GM18507 (cell line): Measurements from ENCODE around the gene EPB41L5.
"Not testable (repeated sequence)": the region's sequence is repeated elsewhere in the genome, so short reads cannot be mapped to it uniquely, and the experiment has no call there.

ENCODE experiments used
- DNase-seq: peaks from one replicate; pipeline ENCODE4 v3.0.0; 2011; ENCODE audit warnings: low read depth; ENCODE audit not compliant: insufficient read length; ENCODE audit errors: extremely low spot score
- FAIRE-seq: peaks from 2 replicates; lab custom pipeline; 2011; peaks lifted over from hg19 to GRCh38; lab: Jason Lieb, UNC

EPB41L5 gene

GRCh38 chr2:120026890-120027289 lies 14.0 kb downstream of the EPB41L5 start:
- DNase-seq (no peak), FAIRE-seq (no peak)

- FAIRE-seq (no peak), DNase-seq (no peak)
These were observed 15.9 kb downstream of the EPB41L5 start for GRCh38 chr2:120028795-120029194.

- FAIRE-seq (no peak), DNase-seq (no peak)
These were observed 17.1 kb downstream of the EPB41L5 start for GRCh38 chr2:120029672-120030640.

GRCh38 chr2:120032297-120032696 lies 19.4 kb downstream of the EPB41L5 start:
- no peak for DNase-seq
- no peak for FAIRE-seq

- no peak for FAIRE-seq
These were observed 21.1 kb downstream of the EPB41L5 start for GRCh38 chr2:120034027-120034426.

GRCh38 chr2:120034621-120035020 lies 21.7 kb downstream of the EPB41L5 start:
- FAIRE-seq (no peak), DNase-seq (no peak)

More at GRCh38 chr2:120034027-120034426, 21.1 kb downstream of the EPB41L5 start:
- no peak for DNase-seq

- no peak for DNase-seq
- FAIRE-seq: no peak
These were observed 23.3 kb downstream of the EPB41L5 start for GRCh38 chr2:120036145-120036544.

- DNase-seq (no peak), FAIRE-seq (no peak)
These were observed 25.2 kb downstream of the EPB41L5 start for GRCh38 chr2:120037995-120038541.

- no peak for FAIRE-seq
- no peak for DNase-seq
These were observed 29.5 kb downstream of the EPB41L5 start for GRCh38 chr2:120042359-120042758.

- DNase-seq: no peak
- no peak for FAIRE-seq
These were observed 31.5 kb downstream of the EPB41L5 start for GRCh38 chr2:120044336-120044735.

- not testable (repeated sequence) for DNase-seq, FAIRE-seq
These were observed 32.9 kb downstream of the EPB41L5 start for GRCh38 chr2:120045775-120046174.

GRCh38 chr2:120046252-120046651 lies 33.4 kb downstream of the EPB41L5 start:
- not testable (repeated sequence) for FAIRE-seq, DNase-seq

- no peak for FAIRE-seq
- no peak for DNase-seq
These were observed 39.7 kb downstream of the EPB41L5 start for GRCh38 chr2:120052597-120052996.

- DNase-seq: no peak
- peak; percentile 9 for FAIRE-seq
These were observed 41.0 kb downstream of the EPB41L5 start for GRCh38 chr2:120053891-120054290.

- no peak for DNase-seq
- FAIRE-seq: peak; percentile 29
These were observed 46.6 kb downstream of the EPB41L5 start for GRCh38 chr2:120059483-120059882.

- FAIRE-seq (peak; percentile 60), DNase-seq (no peak)
These were observed 47.3 kb downstream of the EPB41L5 start for GRCh38 chr2:120060088-120060623.

GRCh38 chr2:120064664-120065063 lies 51.8 kb downstream of the EPB41L5 start:
- DNase-seq (no peak), FAIRE-seq (no peak)

- DNase-seq (no peak), FAIRE-seq (no peak)
These were observed 54.1 kb downstream of the EPB41L5 start for GRCh38 chr2:120066800-120067547.

- not testable (repeated sequence) for FAIRE-seq
These were observed 55.3 kb downstream of the EPB41L5 start for GRCh38 chr2:120068040-120068658.

More at GRCh38 chr2:120068040-120068658, 55.3 kb downstream of the EPB41L5 start:
- DNase-seq: not testable (repeated sequence)
